ENCODE results near the gene RBFOX1.

GRCh38 chr16:7744546-7745264 lies 412.1 kb downstream of the RBFOX1 start:
- TF ChIP-seq CTCF (conservative IDR thresholded peaks at IDR 0.05; ENCODE audit: low read length) = no peak
- TF ChIP-seq EZH2phosphoT487 (IDR thresholded peaks at IDR 0.05; ENCODE audit: borderline replicate concordance) = no peak
